GM23248 (cell line): Measurements from ENCODE around the gene TFAP2B.

Experiments
- EZH2 ChIP-seq: fragments of 200-600 bp; sonication (generic); IDR thresholded peaks from 2 replicates; pipeline ENCODE4 v1.6.1; 2018; ENCODE audit warnings: antibody characterized with exemption, mild to moderate bottlenecking; ENCODE audit not compliant: insufficient read depth, poor library complexity, severe bottlenecking
- EZH2phosphoT487 ChIP-seq: fragments of 200-600 bp; sonication (generic); IDR thresholded peaks from 2 replicates; pipeline ENCODE4 v1.6.1; 2018; ENCODE audit warnings: antibody characterized with exemption, moderate library complexity, mild to moderate bottlenecking, low read depth; ENCODE audit not compliant: insufficient read depth

DNA sequence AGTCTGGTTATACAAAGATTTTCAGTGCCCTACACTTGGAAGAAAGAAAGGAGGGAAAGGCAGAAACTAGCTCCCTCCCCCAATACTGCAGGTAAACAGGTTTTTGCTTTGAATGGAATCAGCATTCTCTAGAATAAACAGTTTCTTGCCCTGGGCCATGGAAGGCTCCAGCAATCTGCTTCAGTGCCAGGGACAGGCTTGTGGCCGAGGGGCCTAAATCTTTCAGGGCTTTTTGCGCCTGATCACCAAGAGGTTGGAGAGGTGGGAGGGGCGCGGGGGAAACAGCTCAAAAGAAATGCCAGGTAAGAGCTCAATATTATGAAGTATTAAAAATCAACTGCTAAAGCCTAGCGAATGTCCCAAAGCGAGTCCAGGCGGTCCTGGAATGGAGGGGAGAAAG, 23.8 kb downstream of the TFAP2B start:
- TF ChIP-seq EZH2 (no peak), EZH2phosphoT487 (no peak)
